ENCODE results near the gene PIK3CD. TPM values are rescaled to one million over a fixed set of nuclear protein-coding genes. Genes with fewer than 3 reads are reported as not detected.
"Not testable (repeated sequence)": the region's sequence is repeated elsewhere in the genome, so short reads cannot be mapped to it uniquely, and the experiment has no call there.

The PIK3CD gene
- total and polyA plus RNA-seq, 7 donors, result 0.44 to 2.5 (median 0.93) TPM

DNA sequence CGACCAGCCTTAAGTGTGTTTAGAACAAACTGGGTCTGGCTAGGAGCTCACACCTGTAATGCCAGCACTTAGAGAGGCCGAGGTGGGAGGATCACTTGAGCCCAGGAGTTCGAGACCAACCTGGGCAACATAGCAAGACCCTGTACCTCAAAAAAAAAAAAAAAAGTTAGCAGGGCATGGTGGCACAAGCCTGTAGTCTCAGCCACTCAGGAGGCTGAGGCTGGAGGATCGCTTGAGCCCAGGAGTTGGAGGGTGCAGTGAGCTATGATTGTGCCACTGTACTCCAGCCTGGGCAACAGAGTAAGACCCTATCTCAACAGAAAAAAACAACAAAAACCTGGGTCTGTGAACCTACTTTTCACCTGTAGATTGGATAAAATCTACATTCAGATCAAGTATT is 54.6 kb downstream of the PIK3CD start:
- TF ChIP-seq, protein P1, sequence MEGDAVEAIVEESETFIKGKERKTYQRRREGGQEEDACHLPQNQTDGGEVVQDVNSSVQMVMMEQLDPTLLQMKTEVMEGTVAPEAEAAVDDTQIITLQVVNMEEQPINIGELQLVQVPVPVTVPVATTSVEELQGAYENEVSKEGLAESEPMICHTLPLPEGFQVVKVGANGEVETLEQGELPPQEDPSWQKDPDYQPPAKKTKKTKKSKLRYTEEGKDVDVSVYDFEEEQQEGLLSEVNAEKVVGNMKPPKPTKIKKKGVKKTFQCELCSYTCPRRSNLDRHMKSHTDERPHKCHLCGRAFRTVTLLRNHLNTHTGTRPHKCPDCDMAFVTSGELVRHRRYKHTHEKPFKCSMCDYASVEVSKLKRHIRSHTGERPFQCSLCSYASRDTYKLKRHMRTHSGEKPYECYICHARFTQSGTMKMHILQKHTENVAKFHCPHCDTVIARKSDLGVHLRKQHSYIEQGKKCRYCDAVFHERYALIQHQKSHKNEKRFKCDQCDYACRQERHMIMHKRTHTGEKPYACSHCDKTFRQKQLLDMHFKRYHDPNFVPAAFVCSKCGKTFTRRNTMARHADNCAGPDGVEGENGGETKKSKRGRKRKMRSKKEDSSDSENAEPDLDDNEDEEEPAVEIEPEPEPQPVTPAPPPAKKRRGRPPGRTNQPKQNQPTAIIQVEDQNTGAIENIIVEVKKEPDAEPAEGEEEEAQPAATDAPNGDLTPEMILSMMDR (IDR thresholded peaks at IDR 0.05), result no peak
- H3K4me1 ChIP-seq, result no peaks in the 10 kb centered on the region
- H3K27ac ChIP-seq, result no peak overlapping the region
- no peak for ATAC-seq
- H3K27me3 ChIP-seq (ENCODE audit: insufficient read depth in 3 of 3, low read length in 2 of 3), result no peaks in the 10 kb centered on the region
- DNase-seq, result no peak
- 86 to 94% (median 87%) methylated on average over 4 of the region's 4 CpGs for WGBS, 3 donors
- intact Hi-C loops (cut with DNase I), result no loop called here
- H3K4me3 ChIP-seq, result no peak overlapping the region
- H3K9me3 ChIP-seq, result no peaks in the 10 kb centered on the region
- H3K36me3 ChIP-seq (ENCODE audit: insufficient read depth in 1 of 2, low read depth in 1 of 2), result no peaks in the 10 kb centered on the region

DNA sequence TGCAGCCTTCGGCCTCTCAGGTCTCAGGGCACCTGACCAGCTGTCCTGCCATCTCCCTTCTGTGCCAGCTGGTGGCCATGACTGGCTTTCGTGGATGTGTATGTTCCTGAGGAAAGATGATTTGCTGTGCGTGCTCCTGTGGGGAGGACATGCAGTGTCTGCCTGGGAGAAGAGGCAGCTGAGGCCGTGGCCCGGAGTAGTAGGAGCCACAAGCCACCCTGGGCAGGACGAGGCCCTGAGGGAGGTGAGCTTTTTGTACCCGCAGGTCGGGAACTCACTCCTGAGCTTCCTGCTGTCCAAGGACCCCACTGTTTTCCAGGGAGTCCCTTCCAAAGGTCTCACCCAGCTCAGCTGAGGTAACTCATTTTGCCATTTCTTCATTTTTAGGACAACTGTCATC is 58.5 kb downstream of the PIK3CD start:
- Histone ChIP-seq H3K4me3 (no peak overlapping the region), H3K36me3 (ENCODE audit: insufficient read depth in 1 of 2, low read depth in 1 of 2) (no peaks in the 10 kb centered on the region), H3K9me3 (no peaks in the 10 kb centered on the region), H3K27me3 (ENCODE audit: insufficient read depth in 3 of 3, low read length in 2 of 3) (no peaks in the 10 kb centered on the region), H3K27ac (no peak overlapping the region), H3K4me1 (no peaks in the 10 kb centered on the region)
- DNase-seq (no peak), ATAC-seq (no peak)
- intact Hi-C loops (cut with DNase I), result no loop called here
- 84 to 92% (median 89%) methylated on average over 8 of the region's 8 CpGs for WGBS, 3 donors
- TF ChIP-seq, protein P1 (IDR thresholded peaks at IDR 0.05), result no peak

DNA sequence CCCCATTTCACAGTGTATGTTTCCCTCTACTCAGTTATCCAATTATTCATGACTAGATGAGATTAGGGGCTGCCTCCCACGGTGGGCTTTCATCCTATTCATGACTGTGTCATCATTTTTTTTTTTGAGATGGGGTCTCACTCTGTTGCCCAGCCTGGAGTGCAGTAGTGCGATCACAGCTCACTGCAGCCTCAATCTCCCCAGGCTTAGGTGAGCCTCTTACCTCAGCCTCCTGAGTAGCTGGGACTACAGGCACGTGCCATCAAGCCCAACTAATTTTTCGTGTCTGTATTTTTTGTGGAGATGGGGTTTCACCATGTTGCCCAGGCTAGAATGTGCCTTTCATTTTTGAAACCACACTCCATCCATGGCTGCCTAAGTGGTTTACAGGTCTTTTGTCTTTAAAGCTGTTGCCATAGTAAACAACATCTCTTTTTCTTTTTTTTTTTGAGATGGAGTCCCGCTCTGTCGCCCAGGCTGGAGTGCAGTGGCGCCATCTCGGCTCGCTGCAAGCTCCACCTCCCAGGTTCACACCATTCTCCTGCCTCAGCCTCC is 60.0 kb downstream of the PIK3CD start:
- no peak overlapping the region for H3K4me3 ChIP-seq
- intact Hi-C loops (cut with DNase I), result no loop called here

DNA sequence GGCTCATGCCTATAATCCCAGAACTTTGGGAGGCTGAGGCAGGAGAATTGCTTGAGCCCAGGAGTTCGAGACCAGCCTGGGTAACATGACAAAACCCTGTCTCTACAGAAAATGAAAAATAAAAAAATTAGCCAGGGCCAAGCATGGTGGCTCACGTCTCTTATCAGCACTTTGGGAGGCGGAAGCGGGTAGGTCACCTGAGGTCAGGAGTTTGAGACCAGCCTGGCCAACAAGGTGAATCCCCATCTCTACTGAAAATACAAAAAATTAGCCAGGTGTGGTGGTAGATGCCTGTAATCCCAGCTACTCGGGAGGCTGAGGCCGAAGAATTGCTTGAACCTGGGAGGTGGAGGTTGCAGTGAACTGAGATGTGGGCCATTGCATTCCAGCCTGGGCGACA is 61.2 kb downstream of the PIK3CD start:
- H3K27ac ChIP-seq; H3K27me3 ChIP-seq (ENCODE audit: insufficient read depth in 3 of 3, low read length in 2 of 3); intact Hi-C loops (cut with DNase I); H3K4me3 ChIP-seq; ATAC-seq; H3K4me1 ChIP-seq; H3K9me3 ChIP-seq; DNase-seq; H3K36me3 ChIP-seq (ENCODE audit: insufficient read depth in 1 of 2, low read depth in 1 of 2): not testable (repeated sequence)
- 94 to 96% (median 96%) methylated on average over 7 of the region's 7 CpGs for WGBS, 3 donors

More for the DNA sequence above, 60.0 kb downstream of the PIK3CD start:
- DNase-seq (no peak), ATAC-seq (no peak)
- no peak overlapping the region for H3K27ac ChIP-seq
- H3K36me3 ChIP-seq (ENCODE audit: insufficient read depth in 1 of 2, low read depth in 1 of 2), result peaks cover 0 to 2% of the 10 kb centered on the region in 2 donors
- H3K9me3 ChIP-seq, result no peaks in the 10 kb centered on the region
- no peaks in the 10 kb centered on the region for H3K4me1 ChIP-seq
- H3K27me3 ChIP-seq (ENCODE audit: insufficient read depth in 3 of 3, low read length in 2 of 3), result no peaks in the 10 kb centered on the region
- TF ChIP-seq, protein P1 (IDR thresholded peaks at IDR 0.05), result no peak
- 85 to 89% (median 89%) methylated on average over 9 of the region's 9 CpGs for WGBS, 3 donors

DNA sequence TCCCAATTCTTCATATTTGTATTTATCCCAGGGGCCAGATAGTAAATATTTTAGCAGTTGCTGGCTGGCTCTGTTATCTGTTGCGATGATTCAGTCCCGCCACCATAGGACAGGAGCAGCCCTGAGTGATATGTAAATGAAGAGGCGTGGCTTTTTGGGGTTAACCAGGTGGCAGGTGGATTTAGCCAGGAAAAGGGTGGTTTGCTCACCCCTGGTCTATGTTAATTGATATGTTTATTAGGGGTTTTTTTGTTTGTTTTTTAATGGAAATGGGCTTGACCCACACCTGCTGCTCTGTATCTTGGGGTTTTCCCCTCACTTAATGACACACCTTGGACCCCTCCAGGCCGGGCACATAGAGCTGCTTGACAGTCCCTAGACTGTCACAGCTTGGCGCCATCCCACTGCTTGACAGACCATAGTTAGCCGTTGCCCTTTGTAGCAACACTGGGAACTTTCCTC is 62.8 kb downstream of the PIK3CD start:
- intact Hi-C loops (cut with DNase I), result no loop called here
- ATAC-seq (no peak), DNase-seq (no peak)
- no peaks in the 10 kb centered on the region for H3K9me3 ChIP-seq
- 57 to 73% (median 62%) methylated on average over 6 of the region's 6 CpGs for WGBS, 3 donors
- H3K36me3 ChIP-seq (ENCODE audit: insufficient read depth in 1 of 2, low read depth in 1 of 2), result peaks cover 0 to 2% of the 10 kb centered on the region in 2 donors
- no peak overlapping the region for H3K27ac ChIP-seq
- H3K4me3 ChIP-seq, result no peak overlapping the region
- H3K4me1 ChIP-seq, result no peaks in the 10 kb centered on the region
- no peaks in the 10 kb centered on the region for H3K27me3 ChIP-seq (ENCODE audit: insufficient read depth in 3 of 3, low read length in 2 of 3)
- TF ChIP-seq, protein P1 (IDR thresholded peaks at IDR 0.05), result no peak
